Mammary epithelial cell (primary cell): ENCODE data around the gene RRP7A.
"Not testable (repeated sequence)": the region's sequence is repeated elsewhere in the genome, so short reads cannot be mapped to it uniquely, and the experiment has no call there.

Source experiments
- EZH2 ChIP-seq: IDR thresholded peaks from 2 replicates; pipeline ENCODE4 v1.6.1; 2012; ENCODE audit warnings: low read length, inconsistent platforms, borderline replicate concordance
- TF ChIP-seq, protein P1 (sequence below), 2 donors: IDR thresholded peaks in 1 of 2; conservative IDR thresholded peaks in 1 of 2; 2 replicates each; pipeline ENCODE4 v1.5.1; 2011 to 2012; ENCODE audit warnings: inconsistent platforms in 2 of 2, low read length in 2 of 2, mild to moderate bottlenecking in 2 of 2, control low read depth in 1 of 2, low read depth in 1 of 2; ENCODE audit not compliant: insufficient read depth in 1 of 2; ENCODE audit errors: extremely low read depth in 1 of 2

DNA sequence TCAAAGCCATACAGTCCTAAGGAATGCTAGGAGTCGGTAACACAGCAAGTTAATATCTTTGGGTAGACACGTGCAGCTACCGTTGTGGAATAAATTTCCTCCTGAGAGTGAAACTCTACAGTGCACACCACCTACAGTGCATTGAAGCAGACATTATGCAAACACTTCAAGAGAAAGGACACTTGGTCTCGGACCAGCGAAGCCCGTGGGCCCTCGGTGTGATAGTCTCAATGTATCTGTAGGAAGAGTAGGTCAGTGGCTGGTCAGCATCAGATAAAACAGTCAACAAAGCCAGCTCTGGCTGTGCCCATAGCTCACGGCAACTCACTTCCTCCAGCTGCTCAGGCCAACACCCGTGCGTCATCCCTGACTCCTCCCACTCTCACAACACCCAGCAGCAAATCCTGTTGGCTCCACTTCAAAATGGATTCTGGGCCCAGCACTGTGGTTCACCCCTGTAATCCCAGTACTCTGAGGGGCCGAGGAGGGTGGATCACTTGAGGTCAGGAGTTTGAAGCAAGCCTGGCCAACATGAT, 19.7 kb upstream of the RRP7A start:
- not testable (repeated sequence) for TF ChIP-seq EZH2
- TF ChIP-seq, protein P1, sequence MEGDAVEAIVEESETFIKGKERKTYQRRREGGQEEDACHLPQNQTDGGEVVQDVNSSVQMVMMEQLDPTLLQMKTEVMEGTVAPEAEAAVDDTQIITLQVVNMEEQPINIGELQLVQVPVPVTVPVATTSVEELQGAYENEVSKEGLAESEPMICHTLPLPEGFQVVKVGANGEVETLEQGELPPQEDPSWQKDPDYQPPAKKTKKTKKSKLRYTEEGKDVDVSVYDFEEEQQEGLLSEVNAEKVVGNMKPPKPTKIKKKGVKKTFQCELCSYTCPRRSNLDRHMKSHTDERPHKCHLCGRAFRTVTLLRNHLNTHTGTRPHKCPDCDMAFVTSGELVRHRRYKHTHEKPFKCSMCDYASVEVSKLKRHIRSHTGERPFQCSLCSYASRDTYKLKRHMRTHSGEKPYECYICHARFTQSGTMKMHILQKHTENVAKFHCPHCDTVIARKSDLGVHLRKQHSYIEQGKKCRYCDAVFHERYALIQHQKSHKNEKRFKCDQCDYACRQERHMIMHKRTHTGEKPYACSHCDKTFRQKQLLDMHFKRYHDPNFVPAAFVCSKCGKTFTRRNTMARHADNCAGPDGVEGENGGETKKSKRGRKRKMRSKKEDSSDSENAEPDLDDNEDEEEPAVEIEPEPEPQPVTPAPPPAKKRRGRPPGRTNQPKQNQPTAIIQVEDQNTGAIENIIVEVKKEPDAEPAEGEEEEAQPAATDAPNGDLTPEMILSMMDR (conservative IDR thresholded peaks at IDR 0.05 in 1 of 2, IDR thresholded peaks at IDR 0.05 in 1 of 2; ENCODE audit: extremely low read depth in 1 of 2, insufficient read depth in 1 of 2, low read depth in 1 of 2, low read length in 2 of 2), result not testable (repeated sequence)
